GM06990 (cell line): ENCODE data around the gene PRICKLE2.

Experiments used
- DNase-seq: peaks from one replicate; pipeline ENCODE4 v3.0.0-alpha.2; 2011; ENCODE audit not compliant: insufficient read length; ENCODE audit errors: extremely low read depth
- H3K27me3 ChIP-seq: replicated peaks from 2 replicates; pipeline ENCODE4 v1.6.0; 2011; ENCODE audit warnings: low read length; ENCODE audit not compliant: control insufficient read depth, insufficient read depth
- H3K36me3 ChIP-seq: 2 replicates; pipeline ENCODE4 v1.5.1; 2011; ENCODE audit warnings: low read length; ENCODE audit not compliant: control insufficient read depth, insufficient read depth
- H3K4me3 ChIP-seq: replicated peaks from 2 replicates; pipeline ENCODE4 v1.5.1; 2011; ENCODE audit warnings: low read depth, mild to moderate bottlenecking, control low read depth, low read length
- CTCF ChIP-seq: IDR thresholded peaks from 2 replicates; pipeline ENCODE4 v1.5.1; 2011; ENCODE audit warnings: low read length, control low read depth, mild to moderate bottlenecking, inconsistent platforms; ENCODE audit not compliant: insufficient read depth, poor library complexity, severe bottlenecking

PRICKLE2 gene

GRCh38 chr3:64257100-64257755, 32.0 kb upstream of the PRICKLE2 start:
- Histone ChIP-seq H3K4me3 (no peak overlapping the region), H3K27me3 (no peaks in the 10 kb centered on the region; the same call in 1 of the 2 replicates), H3K36me3 (no peaks in the 10 kb centered on the region)
- TF ChIP-seq CTCF: no peak
- DNase-seq: no peak

- no peaks in the 10 kb centered on the region for H3K27me3 ChIP-seq
- DNase-seq: no peak
- H3K36me3 ChIP-seq: no peaks in the 10 kb centered on the region
- no peak overlapping the region for H3K4me3 ChIP-seq
- no peak for TF ChIP-seq CTCF
Observed at GRCh38 chr3:64255741-64256340, 30.6 kb upstream of the PRICKLE2 start.

GRCh38 chr3:64254443-64254842, 29.2 kb upstream of the PRICKLE2 start:
- no peak overlapping the region for H3K4me3 ChIP-seq
- no peaks in the 10 kb centered on the region for H3K27me3 ChIP-seq
- no peak for TF ChIP-seq CTCF
- no peaks in the 10 kb centered on the region for H3K36me3 ChIP-seq
- no peak for DNase-seq

DNA sequence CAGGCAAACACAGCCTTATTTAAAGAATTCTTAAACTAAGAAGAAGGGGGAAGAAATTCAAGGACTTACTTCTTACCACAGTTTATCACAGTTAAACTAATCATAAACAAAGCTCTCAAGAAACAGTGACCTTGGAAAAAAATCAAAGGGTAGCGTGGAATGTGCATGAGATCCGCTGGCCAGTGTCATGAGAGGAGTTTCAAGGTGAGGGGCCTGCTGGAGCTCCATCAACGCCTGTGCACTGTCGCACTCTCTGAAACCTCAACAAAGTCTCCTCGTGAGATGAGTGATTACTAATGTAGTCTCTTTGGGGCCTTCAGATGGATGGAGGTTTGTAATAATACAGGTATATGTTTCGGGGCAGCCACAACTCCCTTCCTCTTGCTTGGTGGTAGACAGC, 28.4 kb upstream of the PRICKLE2 start:
- TF ChIP-seq CTCF: no peak
- no peaks in the 10 kb centered on the region for H3K36me3 ChIP-seq

DNA sequence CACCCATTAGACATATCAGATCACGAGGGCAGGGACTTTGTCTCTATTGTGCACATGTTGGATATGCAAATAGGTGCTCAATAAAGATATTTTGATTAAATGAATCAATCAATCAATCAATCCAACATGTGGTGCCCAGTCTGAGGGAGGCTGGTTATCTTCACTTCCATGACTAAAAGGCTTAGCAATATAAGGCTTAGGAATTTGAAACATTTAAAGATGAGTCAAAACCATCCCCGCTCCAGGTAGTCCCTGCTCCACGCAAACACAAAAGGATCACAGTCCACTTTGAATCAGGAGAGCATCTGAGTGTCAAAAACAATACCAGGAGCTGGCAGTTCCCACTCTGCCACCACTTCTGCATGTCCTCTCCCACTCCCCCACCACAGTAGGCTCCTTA, 25.8 kb upstream of the PRICKLE2 start:
- no peak for TF ChIP-seq CTCF
- no peak for DNase-seq
- no peak overlapping the region for H3K4me3 ChIP-seq
- H3K36me3 ChIP-seq: no peaks in the 10 kb centered on the region
- H3K27me3 ChIP-seq: no peaks in the 10 kb centered on the region

More for the DNA sequence above, 28.4 kb upstream of the PRICKLE2 start:
- H3K27me3 ChIP-seq: no peaks in the 10 kb centered on the region
- no peak for DNase-seq
- no peak overlapping the region for H3K4me3 ChIP-seq
